HEK293 (cell line): Measurements from ENCODE around the gene KIF25.

Experiments used
- CTCF ChIA-PET: fragments of 350-600 bp; formaldehyde crosslinking; extraction: SDS; loops from one replicate; lab custom pipeline; 2021; ENCODE audit warnings: antibody characterized with exemption; lab: Yijun Ruan, JAX
- POLR2A ChIA-PET: fragments of 300-600 bp; formaldehyde crosslinking; extraction: SDS; loops from one replicate; lab custom pipeline; 2020; ENCODE audit warnings: antibody characterized with exemption, inconsistent platforms; lab: Yijun Ruan, JAX
- H3K27ac ChIP-seq: fragments of 200-500 bp; sonication (Bioruptor generic); 2 replicates; pipeline ENCODE4 v1.5.1; 2014; ENCODE audit warnings: low read depth, low read length, control low read depth, inconsistent platforms; ENCODE audit errors: extremely low read depth
- H3K36me3 ChIP-seq, 2 experiments: fragments of 200-500 bp in 1 of 2; sonication (Bioruptor generic) in 1 of 2; 1 replicate in 1 of 2; 2 replicates in 1 of 2; pipeline ENCODE4 v1.5.1; 2014 to 2017; ENCODE audit warnings: inconsistent platforms in 2 of 2, low read length in 2 of 2; ENCODE audit not compliant: control insufficient read depth in 2 of 2, insufficient read depth in 1 of 2
- H3K4me1 ChIP-seq: fragments of 200-500 bp; sonication (Bioruptor generic); 2 replicates; pipeline ENCODE4 v1.5.1; 2014; ENCODE audit warnings: mild to moderate bottlenecking, low read length, inconsistent platforms; ENCODE audit not compliant: control insufficient read depth, insufficient read depth
- H3K4me3 ChIP-seq: 2 replicates; pipeline ENCODE4 v1.5.1; 2011; ENCODE audit warnings: low read depth, mild to moderate bottlenecking, control low read depth, low read length, moderate library complexity
- H3K9me3 ChIP-seq: fragments of 200-500 bp; sonication (Bioruptor generic); 2 replicates; pipeline ENCODE4 v1.5.1; 2014; ENCODE audit warnings: low read depth, low read length, inconsistent platforms; ENCODE audit not compliant: control insufficient read depth, insufficient read depth
- ATF2 ChIP-seq: fragments of 450-650 bp; formaldehyde crosslinking; IDR thresholded peaks from 2 replicates; pipeline ENCODE4 v1.5.1; 2016; ENCODE audit warnings: missing biosample characterization, missing genetic modification characterization, low read depth
- KLF16 ChIP-seq: fragments of 450-650 bp; formaldehyde crosslinking; IDR thresholded peaks from 2 replicates; pipeline ENCODE4 v1.5.1; 2017; ENCODE audit warnings: missing biosample characterization, missing genetic modification characterization
- OVOL3 ChIP-seq: fragments of 450-650 bp; formaldehyde crosslinking; IDR thresholded peaks from 2 replicates; pipeline ENCODE4 v1.5.1; 2016; ENCODE audit warnings: missing biosample characterization, missing genetic modification characterization
- SP2 ChIP-seq: fragments of 450-650 bp; formaldehyde crosslinking; IDR thresholded peaks from 2 replicates; pipeline ENCODE4 v1.5.1; 2016; ENCODE audit warnings: missing biosample characterization, missing genetic modification characterization
- SP7 ChIP-seq: fragments of 450-650 bp; formaldehyde crosslinking; IDR thresholded peaks from 2 replicates; pipeline ENCODE4 v1.5.1; 2016; ENCODE audit warnings: missing biosample characterization, missing genetic modification characterization
- WT1 ChIP-seq: fragments of 450-650 bp; formaldehyde crosslinking; IDR thresholded peaks from 2 replicates; pipeline ENCODE4 v1.5.1; 2016; ENCODE audit warnings: missing biosample characterization, missing genetic modification characterization
- ZBTB20 ChIP-seq: fragments of 450-650 bp; formaldehyde crosslinking; IDR thresholded peaks from 2 replicates; pipeline ENCODE4 v1.5.1; 2016; ENCODE audit warnings: missing biosample characterization, missing genetic modification characterization
- ZBTB49 ChIP-seq: fragments of 450-650 bp; formaldehyde crosslinking; IDR thresholded peaks from 2 replicates; pipeline ENCODE4 v1.5.1; 2016; ENCODE audit warnings: missing biosample characterization, missing genetic modification characterization, low read depth
- ZFP69B ChIP-seq: fragments of 450-650 bp; formaldehyde crosslinking; IDR thresholded peaks from 2 replicates; pipeline ENCODE4 v1.5.1; 2016; ENCODE audit warnings: missing biosample characterization, missing genetic modification characterization
- ZNF10 ChIP-seq: fragments of 450-650 bp; formaldehyde crosslinking; IDR thresholded peaks from 2 replicates; pipeline ENCODE4 v1.5.1; 2017; ENCODE audit warnings: missing biosample characterization, missing genetic modification characterization
- ZNF146 ChIP-seq: fragments of 450-650 bp; formaldehyde crosslinking; IDR thresholded peaks from 2 replicates; pipeline ENCODE4 v1.5.1; 2016; ENCODE audit warnings: missing biosample characterization, missing genetic modification characterization
- ZNF155 ChIP-seq: fragments of 450-650 bp; formaldehyde crosslinking; IDR thresholded peaks from 2 replicates; pipeline ENCODE4 v1.5.1; 2016; ENCODE audit warnings: missing biosample characterization, missing genetic modification characterization
- ZNF211 ChIP-seq: fragments of 450-650 bp; formaldehyde crosslinking; IDR thresholded peaks from 2 replicates; pipeline ENCODE4 v1.5.1; 2016; ENCODE audit warnings: low read depth, missing biosample characterization, missing genetic modification characterization
- ZNF23 ChIP-seq: fragments of 450-650 bp; formaldehyde crosslinking; IDR thresholded peaks from 2 replicates; pipeline ENCODE4 v1.5.1; 2016; ENCODE audit warnings: missing biosample characterization, missing genetic modification characterization, borderline replicate concordance
- ZNF280D ChIP-seq: fragments of 450-650 bp; formaldehyde crosslinking; IDR thresholded peaks from 2 replicates; pipeline ENCODE4 v1.5.1; 2016; ENCODE audit warnings: missing biosample characterization, missing genetic modification characterization
- ZNF335 ChIP-seq: fragments of 450-650 bp; formaldehyde crosslinking; conservative IDR thresholded peaks from 2 replicates; pipeline ENCODE4 v1.5.1; 2016; ENCODE audit warnings: missing biosample characterization, missing genetic modification characterization
- ZNF416 ChIP-seq: fragments of 450-650 bp; formaldehyde crosslinking; IDR thresholded peaks from 2 replicates; pipeline ENCODE4 v1.5.1; 2016; ENCODE audit warnings: missing biosample characterization, missing genetic modification characterization
- ZNF423 ChIP-seq: fragments of 450-650 bp; formaldehyde crosslinking; IDR thresholded peaks from 2 replicates; pipeline ENCODE4 v1.5.1; 2016; ENCODE audit warnings: missing biosample characterization, missing genetic modification characterization
- ZNF529 ChIP-seq: fragments of 450-650 bp; formaldehyde crosslinking; IDR thresholded peaks from 2 replicates; pipeline ENCODE4 v1.5.1; 2017; ENCODE audit warnings: missing genetic modification characterization, missing biosample characterization; ENCODE audit not compliant: insufficient replicate concordance
- ZNF548 ChIP-seq: fragments of 450-650 bp; formaldehyde crosslinking; IDR thresholded peaks from 2 replicates; pipeline ENCODE4 v1.5.1; 2016; ENCODE audit warnings: missing biosample characterization, missing genetic modification characterization
- ZNF610 ChIP-seq: fragments of 450-650 bp; formaldehyde crosslinking; IDR thresholded peaks from 2 replicates; pipeline ENCODE4 v1.5.1; 2016; ENCODE audit warnings: missing biosample characterization, missing genetic modification characterization, borderline replicate concordance
- ZNF626 ChIP-seq: fragments of 450-650 bp; sonication (Bioruptor Pico); formaldehyde crosslinking; IDR thresholded peaks from 2 replicates; pipeline ENCODE4 v1.5.1; 2018; ENCODE audit warnings: missing biosample characterization, missing genetic modification characterization, inconsistent platforms
- ZNF660 ChIP-seq: fragments of 450-650 bp; IDR thresholded peaks from 2 replicates; pipeline ENCODE4 v1.5.1; 2018; ENCODE audit warnings: missing biosample characterization, mild to moderate bottlenecking, missing genetic modification characterization
- ZNF664 ChIP-seq: fragments of 450-650 bp; formaldehyde crosslinking; IDR thresholded peaks from 2 replicates; pipeline ENCODE4 v1.5.1; 2016; ENCODE audit warnings: missing biosample characterization, missing genetic modification characterization
- ZNF701 ChIP-seq: fragments of 450-650 bp; formaldehyde crosslinking; IDR thresholded peaks from 2 replicates; pipeline ENCODE4 v1.5.1; 2016; ENCODE audit warnings: missing biosample characterization, missing genetic modification characterization
- ZNF704 ChIP-seq: fragments of 450-650 bp; formaldehyde crosslinking; IDR thresholded peaks from 2 replicates; pipeline ENCODE4 v1.5.1; 2016; ENCODE audit warnings: missing biosample characterization, missing genetic modification characterization
- ZNF707 ChIP-seq: fragments of 450-650 bp; formaldehyde crosslinking; IDR thresholded peaks from 2 replicates; pipeline ENCODE4 v1.5.1; 2016; ENCODE audit warnings: missing biosample characterization, missing genetic modification characterization
- ZNF792 ChIP-seq: fragments of 450-650 bp; formaldehyde crosslinking; IDR thresholded peaks from 2 replicates; pipeline ENCODE4 v1.5.1; 2016; ENCODE audit warnings: missing biosample characterization, missing genetic modification characterization
- ZSCAN30 ChIP-seq: fragments of 450-650 bp; IDR thresholded peaks from 2 replicates; pipeline ENCODE4 v1.5.1; 2018; ENCODE audit warnings: missing biosample characterization, mild to moderate bottlenecking, missing genetic modification characterization, moderate library complexity

Gene KIF25

GRCh38 chr6:168005796-168006195 lies 8.3 kb downstream of the KIF25 start:
- H3K4me1 ChIP-seq: peaks cover 3% of the 10 kb centered on the region; the same call in 1 of the 2 replicates
- POLR2A ChIA-PET: no interaction called here
- H3K36me3 ChIP-seq: no peaks in the 10 kb centered on the region
- no peaks in the 10 kb centered on the region for H3K9me3 ChIP-seq
- TF ChIP-seq ZNF529 (tag by site-specific recombination): no peak
- no peak for TF ChIP-seq ZNF610
- no peak for TF ChIP-seq ZNF416 (tag by site-specific recombination)
- TF ChIP-seq ZBTB20 (tag by site-specific recombination): no peak
- TF ChIP-seq ZNF10 (tag by site-specific recombination): 0 out of 2 replicates have a peak, but pooled peaks have one; percentile 35
- TF ChIP-seq ZNF792 (tag by site-specific recombination): no peak
- TF ChIP-seq ZNF211: no peak
- TF ChIP-seq, all 188 proteins: peak for 1
- H3K4me3 ChIP-seq: no peak overlapping the region
- CTCF ChIA-PET: no interaction called here
- no peak overlapping the region for H3K27ac ChIP-seq

- Histone ChIP-seq H3K27ac (peak overlapping the region; percentile 46), H3K9me3 (no peaks in the 10 kb centered on the region), H3K4me3 (no peak overlapping the region), H3K4me1 (peaks cover 3% of the 10 kb centered on the region; the same call in 1 of the 2 replicates), H3K36me3 (no peaks in the 10 kb centered on the region)
- POLR2A ChIA-PET: interaction anchor here (0.9 to 1.8 kb wide), 3 partner anchors 9 to 27 kb away, joined by 4 to 11 read pairs (median 11); no protein-coding TSS in a partner anchor
- CTCF ChIA-PET: interaction anchor here (0.6 kb wide), 1 partner anchor 37 kb away, joined by 3 read pairs; no protein-coding TSS in a partner anchor
- TF ChIP-seq ZNF701 (tag by site-specific recombination) (no peak), ZNF664 (tag by site-specific recombination) (no peak), KLF16 (no peak), ZNF23 (tag by site-specific recombination) (no peak), ZNF660 (tag by site-specific recombination) (0 out of 2 replicates have a peak, but pooled peaks have one; percentile 59), ZNF704 (tag by site-specific recombination) (no peak), ZSCAN30 (tag by site-specific recombination) (no peak), ZNF548 (tag by site-specific recombination) (no peak), ZNF280D (tag by site-specific recombination) (no peak), ZNF707 (tag by site-specific recombination) (no peak), ZBTB49 (tag by site-specific recombination) (no peak), ZNF423 (tag by site-specific recombination) (no peak), ATF2 (tag by site-specific recombination) (no peak), OVOL3 (no peak), ZNF626 (tag by site-specific recombination) (no peak), ZNF335 (tag by site-specific recombination) (no peak), WT1 (peak; percentile 85), ZNF155 (tag by site-specific recombination) (no peak), ZNF146 (tag by site-specific recombination) (no peak), SP7 (tag by site-specific recombination) (peak; percentile 71; the same call in 1 of the 2 replicates), ZFP69B (tag by site-specific recombination) (peak; percentile 81), SP2 (tag by site-specific recombination) (no peak)
These were observed 10.3 kb downstream of the KIF25 start for GRCh38 chr6:168007592-168008338.
